Neural progenitor cell (in vitro differentiated cells): ENCODE results near the gene DMRTC2.

ENCODE experiments used
- EZH2 ChIP-seq: fragments of 200-600 bp; sonication (generic); IDR thresholded peaks from 2 replicates; pipeline ENCODE4 v1.6.1; 2017; ENCODE audit warnings: antibody characterized with exemption, mild to moderate bottlenecking, moderate library complexity
- TF ChIP-seq, protein P1 (sequence below): fragments of 200-600 bp; sonication (generic); IDR thresholded peaks from 2 replicates; pipeline ENCODE4 v1.5.1; 2017; ENCODE audit warnings: antibody characterized with exemption, mild to moderate bottlenecking

DNA sequence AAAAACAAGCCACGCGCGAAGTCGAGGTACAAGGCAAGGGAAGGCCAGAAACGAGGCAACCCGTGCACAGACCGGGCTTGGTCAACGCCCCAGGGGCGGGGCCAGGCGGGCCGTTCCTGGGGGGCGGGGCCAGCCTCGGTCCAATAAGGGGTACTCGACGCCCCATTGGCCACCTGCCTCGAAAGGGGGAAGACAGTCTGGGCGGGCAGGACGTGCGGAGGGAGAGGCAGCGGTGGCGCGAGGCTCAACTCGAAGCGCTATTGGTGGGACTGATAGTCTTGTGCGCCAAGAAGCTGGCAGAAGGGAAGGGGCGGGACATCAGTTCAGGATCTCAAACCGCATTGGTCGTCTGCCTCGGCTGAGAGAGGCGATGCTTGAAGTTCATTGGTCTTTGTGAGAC, 241 bp upstream of the DMRTC2 start, which contains the start of gene LYPD4:
- TF ChIP-seq, protein P1, sequence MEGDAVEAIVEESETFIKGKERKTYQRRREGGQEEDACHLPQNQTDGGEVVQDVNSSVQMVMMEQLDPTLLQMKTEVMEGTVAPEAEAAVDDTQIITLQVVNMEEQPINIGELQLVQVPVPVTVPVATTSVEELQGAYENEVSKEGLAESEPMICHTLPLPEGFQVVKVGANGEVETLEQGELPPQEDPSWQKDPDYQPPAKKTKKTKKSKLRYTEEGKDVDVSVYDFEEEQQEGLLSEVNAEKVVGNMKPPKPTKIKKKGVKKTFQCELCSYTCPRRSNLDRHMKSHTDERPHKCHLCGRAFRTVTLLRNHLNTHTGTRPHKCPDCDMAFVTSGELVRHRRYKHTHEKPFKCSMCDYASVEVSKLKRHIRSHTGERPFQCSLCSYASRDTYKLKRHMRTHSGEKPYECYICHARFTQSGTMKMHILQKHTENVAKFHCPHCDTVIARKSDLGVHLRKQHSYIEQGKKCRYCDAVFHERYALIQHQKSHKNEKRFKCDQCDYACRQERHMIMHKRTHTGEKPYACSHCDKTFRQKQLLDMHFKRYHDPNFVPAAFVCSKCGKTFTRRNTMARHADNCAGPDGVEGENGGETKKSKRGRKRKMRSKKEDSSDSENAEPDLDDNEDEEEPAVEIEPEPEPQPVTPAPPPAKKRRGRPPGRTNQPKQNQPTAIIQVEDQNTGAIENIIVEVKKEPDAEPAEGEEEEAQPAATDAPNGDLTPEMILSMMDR, result no peak
- no peak for TF ChIP-seq EZH2
